Activated CD8-positive, alpha-beta memory T cell treated with anti-CD3 and anti-CD28 coated beads, Interleukin-2, amount 50 U/mL, for 48 hours (primary cell): ENCODE measurements around the gene TBXAS1.

Experiments
- DNase-seq: peaks from one replicate; pipeline ENCODE4 v3.0.0-alpha.2; 2020

The TBXAS1 gene

DNA sequence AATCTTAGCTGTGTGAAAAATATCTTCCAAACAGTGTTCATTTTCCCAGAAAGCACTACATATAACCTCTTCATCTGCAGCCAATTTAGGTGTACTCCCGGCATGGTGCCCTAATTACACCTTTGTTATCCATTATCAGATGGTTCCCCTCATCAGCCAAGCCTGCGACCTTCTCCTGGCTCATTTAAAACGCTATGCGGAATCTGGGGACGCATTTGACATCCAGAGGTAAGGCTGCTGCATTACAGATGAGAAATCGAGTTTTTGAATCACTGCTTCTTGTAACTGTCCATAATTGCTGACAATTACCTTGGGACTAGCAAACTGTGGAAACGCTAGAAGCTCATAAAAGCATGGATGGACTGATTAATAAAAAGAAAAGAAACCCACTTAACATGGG, 124.2 kb downstream of the TBXAS1 start:
- DNase-seq, result no peak

DNA sequence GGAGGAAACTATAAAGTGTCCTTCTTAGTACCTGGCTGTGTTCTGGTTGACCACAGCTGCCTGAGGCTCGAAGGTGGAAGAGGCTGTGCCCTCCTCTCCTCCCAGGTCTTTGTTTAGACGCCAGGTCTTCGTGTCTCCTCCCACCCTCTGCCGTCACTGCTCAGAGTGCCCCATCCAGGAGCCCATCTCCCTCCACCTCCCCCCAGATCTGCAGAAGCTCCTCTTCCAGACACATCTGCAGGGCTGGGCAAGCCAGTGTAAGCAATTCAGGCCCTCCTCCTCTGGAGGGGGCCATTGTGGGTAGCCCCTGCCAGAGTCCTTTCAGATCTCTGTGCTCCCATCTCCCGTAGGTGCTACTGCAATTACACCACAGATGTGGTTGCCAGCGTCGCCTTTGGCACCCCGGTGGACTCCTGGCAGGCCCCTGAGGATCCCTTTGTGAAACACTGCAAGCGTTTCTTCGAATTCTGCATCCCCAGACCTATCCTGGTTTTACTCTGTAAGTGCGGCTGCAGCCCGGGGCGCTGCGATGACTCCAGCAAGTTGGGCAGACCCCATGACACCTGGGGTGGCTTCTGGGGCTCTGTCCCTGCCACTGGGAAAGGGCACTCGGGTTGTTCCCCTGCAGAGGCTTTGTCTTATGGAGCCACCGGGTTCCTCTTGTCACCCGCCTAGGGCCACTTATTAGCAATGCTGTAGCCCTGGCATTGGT, 126.2 kb downstream of the TBXAS1 start:
- DNase-seq, result no peak

DNA sequence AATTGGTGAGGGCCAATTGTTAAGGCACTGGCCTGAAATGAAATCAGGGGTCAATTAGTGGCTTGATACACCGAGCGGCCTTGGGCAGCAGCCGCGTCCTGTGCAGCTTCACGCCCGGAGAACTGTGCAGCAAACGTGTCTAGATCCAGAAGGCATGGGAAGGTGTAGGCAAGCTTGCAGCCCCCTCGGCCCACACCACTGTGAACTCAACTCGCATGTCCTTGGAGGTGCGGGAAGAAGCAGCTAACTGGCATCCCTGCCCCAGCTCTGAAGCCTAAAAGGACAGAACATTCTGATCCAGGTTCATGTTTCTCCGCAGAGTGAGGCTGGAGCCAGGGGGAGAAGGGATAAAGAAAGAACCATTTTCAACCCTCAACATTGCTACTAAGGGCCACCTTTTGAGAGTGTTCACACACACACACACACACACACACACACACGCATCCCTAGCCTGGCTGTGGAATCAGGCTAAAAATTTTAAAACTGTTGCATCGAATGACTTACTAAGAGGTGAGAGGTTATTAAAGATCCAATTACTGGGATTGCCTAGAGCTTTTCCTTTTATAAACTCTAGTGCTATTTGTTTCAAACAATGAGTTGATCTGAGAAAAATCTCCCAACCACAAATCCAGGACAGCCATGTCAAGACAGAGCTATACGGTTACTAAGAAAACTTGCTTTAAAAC, 129.7 kb downstream of the TBXAS1 start:
- DNase-seq, result no peak

DNA sequence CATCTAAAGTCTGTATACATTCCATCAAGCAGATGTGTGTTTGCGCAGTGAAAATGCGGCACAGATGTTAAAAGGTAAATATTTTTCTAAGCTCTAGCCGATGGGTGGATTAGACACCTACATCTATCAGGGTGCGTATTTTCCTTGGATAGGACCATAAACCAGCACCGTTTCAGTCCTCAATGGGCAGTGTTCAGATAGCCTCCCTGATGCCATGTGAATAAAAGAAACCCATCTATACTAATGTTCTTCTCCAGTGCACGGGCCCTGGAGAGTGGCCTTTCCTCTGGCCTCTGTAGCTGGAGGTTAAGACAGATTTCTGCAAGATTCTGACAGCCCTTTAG, 130.2 kb downstream of the TBXAS1 start:
- DNase-seq, result no peak

DNA sequence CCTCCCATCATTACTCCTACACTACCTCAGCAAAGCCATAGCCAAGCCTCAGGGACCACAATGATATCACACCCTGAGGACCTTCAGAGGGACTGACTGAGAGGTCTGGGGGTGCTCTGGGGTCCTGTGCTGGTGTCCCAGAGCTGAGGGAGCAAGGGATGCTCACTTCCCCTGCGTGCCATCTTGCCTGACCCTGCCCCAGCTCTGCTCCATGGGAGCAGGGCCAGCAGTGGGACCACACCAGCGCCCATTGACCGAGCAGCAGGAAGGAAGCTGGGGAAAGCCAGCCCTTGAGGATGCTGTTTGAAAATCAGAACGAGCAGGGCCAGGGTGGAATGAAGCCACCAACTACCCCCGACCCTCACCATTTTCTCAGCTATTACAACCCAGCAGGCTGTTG, 130.7 kb downstream of the TBXAS1 start:
- no peak for DNase-seq

DNA sequence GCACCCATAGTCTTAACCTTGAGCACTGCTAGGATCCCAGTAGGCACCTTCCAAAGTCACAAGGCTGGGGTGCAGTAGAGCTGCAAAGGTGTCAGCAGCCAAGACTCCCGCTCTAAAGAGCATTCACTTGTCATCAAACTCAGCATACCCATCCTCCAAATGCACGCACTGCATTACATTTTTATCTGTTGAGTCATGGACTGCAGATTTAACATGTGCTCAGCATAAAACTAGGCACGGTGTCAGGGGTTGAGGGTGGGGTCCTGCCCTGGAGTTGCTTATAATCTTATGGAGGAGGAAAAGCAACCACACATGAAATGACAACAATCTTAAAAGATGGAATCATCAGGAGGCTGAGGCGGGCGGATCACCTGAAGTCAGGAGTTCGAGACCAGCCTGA, 131.1 kb downstream of the TBXAS1 start:
- DNase-seq, result no peak

DNA sequence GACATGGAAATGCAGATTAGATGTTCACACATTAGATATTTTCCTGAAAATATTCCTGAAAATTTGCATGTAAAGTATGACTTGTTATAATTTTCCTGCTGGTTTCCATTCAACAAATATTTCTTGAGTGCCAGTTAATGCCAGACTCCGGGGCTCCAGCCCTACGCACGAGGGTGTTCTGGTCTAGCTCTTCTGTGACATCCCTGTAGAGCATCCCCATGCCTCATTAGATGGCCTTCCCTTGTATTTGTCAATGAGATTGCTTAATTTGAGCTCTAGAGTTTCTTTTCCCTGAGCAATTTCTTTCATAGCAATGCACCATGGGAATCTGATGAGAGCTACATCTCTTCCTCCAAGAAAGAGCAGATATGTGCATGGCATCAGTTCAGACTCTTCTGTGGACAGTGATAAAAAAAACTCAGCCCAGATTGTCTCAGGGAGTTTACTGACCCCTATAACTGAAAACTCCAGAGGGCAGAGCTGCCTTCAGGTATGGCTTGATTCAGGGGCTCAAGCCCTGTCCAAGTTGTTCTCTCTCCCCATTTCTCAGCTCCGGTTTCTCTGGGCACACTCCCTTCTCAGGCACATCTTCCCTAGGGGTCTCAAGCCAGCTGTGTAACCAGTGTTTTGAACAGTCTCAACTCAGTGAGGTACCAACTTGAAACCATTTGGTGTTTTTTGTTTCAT, 137.0 kb downstream of the TBXAS1 start:
- DNase-seq, result no peak

DNA sequence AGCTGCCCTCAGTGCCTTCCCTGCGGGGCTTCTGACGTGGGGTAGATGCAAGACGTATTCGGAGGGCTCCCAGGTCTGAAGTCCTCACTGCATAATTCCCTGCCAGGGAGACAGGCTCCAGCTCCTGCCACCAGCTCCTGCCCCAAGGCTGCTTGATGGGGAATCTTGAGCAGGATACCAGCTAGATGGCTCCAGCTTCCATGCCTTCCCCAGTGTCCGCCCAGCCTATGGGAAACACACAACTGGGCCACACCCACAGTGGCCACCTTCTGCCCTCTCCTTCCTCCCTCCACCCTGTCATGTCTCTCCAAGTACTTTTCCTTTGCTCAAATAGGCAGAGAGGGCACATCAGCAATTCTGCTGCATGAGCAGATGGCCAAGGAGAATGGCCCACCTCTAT, 137.9 kb downstream of the TBXAS1 start:
- no peak for DNase-seq

DNA sequence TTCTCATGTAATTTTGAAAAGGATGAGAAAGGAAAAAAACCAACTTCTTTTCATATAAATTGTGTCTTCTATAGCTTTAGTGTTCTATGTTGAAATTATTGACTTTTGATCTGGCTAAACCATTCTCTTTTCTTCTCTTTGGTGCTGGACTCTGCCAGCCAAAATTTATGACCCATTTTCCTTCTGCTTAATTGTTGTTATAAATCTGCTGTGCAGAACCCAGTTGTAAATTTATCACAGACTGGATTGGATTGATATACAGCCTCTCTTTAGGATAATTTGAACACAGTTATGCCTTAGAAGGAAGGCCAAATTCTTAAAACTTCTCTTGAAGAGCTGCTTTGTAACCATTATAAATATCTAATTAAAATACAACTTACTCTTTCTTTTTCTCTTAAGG, 139.9 kb downstream of the TBXAS1 start:
- DNase-seq, result no peak

DNA sequence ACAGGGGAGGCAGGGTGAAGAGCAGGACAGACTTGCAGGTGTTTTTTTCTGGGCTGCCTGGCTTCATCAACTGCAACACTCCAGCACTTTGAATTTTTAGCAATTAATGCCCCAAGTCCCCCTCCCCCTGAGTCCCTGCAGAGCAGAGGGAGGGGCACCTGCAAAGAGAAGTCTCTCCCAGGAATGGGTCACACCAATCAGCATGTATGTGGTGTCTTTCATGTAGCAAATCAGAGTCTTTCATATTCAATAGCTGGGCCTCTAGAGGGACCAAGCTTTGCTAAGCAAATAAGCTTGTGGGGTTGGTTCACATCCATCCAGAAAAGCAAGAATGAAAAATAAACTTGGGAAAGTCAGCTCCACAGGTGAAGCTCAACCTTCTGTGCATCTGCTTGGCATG, 143.0 kb downstream of the TBXAS1 start:
- no peak for DNase-seq

DNA sequence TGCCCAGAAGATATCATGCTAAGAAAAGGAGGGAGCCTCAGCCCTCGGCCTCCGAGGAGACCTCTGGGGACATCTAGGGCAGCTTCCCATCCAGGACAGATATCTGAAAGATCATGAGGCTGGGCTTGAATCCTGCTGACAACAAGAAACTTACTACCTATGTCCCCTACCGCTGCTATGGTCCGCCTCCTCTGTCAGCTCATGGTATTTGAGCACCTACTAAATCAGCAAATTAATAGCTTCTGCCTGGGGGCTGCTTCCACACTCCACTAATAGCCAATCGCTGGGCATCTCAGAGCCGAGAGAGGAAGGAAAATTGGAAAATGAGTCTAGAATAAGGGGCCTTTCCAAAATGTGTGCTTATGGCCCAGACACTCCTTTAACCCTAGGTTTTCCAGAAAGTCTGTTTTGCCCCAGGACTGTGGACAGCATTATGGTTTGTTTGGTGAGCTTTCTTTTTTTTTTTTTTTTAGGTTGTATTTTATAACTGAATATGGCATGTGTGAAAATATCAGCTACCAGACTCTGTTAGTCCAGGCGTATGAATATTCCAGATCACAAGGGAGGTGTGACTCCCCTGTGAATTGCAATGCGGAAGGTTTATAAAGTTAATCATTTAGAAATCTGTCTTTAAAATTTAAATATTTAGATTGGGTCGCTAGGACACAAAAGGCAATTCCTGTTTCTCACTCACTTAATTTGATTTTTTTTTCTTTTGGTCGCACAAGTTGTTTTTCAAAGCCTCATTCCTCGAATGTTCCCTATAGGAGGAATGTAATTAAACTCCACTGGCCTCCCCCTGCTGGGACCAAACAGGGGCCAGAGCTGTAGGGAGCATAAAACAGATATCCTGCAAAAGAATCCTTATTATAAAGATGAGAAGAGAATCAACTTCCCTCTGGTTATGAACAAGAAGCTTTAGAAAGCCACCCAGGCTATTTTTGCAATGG, 144.3 kb downstream of the TBXAS1 start:
- DNase-seq, result no peak

DNA sequence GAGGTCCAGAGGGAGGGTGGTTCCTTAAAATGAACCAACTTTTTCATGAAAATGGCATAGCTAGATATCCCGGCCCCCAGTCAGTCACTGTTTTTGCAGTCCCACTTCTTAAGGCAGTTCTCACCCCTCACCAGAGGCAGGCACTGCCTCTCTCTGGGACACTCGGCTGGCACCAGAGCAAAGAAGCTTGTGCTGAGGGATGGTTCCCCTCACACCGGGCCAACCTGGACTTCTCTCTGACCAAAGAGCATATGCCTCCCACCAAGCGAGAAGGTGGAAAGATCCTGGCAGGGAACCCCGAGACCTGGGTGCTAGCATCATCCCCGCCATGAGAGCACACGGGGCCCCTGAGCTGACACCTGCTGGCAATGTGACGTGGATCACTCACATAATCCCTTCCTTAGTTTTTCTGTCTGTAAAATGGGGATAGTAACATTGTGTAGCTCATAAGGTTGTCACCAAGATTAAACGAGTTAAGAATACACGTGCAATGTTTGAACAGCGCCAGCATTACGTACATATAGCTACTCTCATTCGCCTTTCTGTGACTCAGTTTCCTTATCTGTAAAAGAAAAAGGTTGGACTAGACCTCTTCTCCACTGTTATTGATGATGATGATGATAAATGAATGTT, 145.2 kb downstream of the TBXAS1 start:
- DNase-seq, result no peak

DNA sequence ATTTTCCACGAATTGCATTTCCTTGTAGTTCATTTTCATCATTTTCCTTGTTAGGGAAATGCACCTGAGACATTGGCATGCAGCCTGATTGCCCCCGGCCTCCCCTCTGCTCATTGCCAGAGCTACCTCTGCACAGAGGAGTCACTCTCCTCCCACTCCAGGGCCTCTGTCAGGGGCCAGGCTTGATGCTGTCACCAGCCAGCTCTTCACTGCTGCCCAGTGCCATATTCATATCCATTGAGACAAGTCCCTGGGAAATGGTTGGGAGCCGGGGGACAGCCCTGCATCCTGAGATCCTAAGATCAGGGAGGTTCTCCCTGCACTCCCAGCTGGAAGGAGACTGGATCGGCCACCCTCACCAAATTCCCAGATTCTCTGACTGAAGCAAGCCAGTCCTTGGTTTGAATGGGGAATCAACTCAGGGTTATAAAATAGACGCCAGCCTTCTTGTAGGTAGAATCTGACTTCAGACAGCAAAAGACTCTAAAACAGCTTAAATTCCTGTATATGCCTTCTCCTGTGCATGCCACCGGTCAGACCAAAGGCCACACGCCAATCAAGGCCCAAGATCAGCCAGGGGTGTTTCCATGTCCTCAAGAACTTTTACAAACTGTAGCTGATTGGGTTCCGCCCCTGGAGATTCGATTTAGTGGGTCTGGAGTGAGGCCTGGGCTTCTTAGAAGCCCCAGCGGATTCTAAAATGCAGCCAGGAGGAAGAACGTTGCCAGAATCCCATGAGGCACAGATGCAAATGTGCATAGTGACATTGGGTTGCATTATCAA, 147.2 kb downstream of the TBXAS1 start:
- DNase-seq, result no peak

DNA sequence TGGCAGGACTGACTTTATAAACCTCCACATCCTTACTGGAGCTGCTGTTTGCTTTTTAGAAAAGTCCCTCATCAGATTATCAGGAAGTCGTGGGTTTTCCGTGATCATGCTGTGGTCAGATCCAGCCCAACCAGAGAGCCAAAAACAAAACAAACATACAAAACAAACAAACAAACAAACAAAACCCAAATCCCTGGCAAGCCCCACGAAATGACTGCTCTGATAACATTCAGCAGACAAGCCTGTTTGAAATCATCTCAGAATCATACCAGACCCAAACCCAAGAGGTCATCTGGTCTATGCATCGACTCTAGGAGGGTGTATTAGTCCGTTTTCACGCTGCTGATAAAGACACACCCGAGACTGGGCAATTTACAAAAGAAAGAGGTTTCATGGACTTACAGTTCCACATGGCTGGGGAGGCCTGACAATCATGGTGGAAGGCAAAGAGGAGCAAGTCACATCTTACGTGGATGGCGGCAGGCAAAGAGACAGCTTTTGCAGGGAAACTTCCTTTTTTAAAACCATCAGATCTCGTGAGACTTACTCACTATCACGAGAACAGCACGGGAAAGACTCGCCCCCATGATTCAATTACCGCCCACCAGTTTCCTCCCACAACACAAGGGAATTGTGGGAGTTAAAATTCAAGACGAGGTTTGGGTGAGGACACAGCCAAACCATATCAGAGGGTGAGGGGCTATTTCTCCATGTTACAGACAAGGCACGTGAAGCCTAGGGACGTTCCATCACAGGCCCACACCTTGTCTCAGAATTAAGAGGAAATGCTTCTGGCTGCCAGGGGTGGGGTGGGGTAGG, 148.0 kb downstream of the TBXAS1 start:
- no peak for DNase-seq

DNA sequence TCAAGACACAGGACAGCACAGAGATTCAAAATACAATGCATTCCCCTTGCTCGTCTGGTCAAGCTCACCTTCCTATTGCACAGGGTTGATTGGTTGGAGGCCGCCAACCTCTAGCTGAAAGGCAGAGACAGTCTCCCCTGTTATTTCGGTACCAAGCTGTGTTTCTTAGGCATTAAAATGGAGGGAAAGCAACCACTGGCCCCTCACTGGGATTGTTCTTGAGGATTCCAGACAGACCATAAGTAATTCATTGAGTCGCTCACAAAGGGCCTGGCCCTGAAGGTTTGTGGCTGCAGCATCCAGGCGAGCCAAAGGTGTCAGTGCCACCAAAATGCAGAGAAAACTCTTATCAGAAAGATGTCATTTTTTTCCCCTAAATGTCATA, 152.4 kb downstream of the TBXAS1 start:
- DNase-seq, result no peak

DNA sequence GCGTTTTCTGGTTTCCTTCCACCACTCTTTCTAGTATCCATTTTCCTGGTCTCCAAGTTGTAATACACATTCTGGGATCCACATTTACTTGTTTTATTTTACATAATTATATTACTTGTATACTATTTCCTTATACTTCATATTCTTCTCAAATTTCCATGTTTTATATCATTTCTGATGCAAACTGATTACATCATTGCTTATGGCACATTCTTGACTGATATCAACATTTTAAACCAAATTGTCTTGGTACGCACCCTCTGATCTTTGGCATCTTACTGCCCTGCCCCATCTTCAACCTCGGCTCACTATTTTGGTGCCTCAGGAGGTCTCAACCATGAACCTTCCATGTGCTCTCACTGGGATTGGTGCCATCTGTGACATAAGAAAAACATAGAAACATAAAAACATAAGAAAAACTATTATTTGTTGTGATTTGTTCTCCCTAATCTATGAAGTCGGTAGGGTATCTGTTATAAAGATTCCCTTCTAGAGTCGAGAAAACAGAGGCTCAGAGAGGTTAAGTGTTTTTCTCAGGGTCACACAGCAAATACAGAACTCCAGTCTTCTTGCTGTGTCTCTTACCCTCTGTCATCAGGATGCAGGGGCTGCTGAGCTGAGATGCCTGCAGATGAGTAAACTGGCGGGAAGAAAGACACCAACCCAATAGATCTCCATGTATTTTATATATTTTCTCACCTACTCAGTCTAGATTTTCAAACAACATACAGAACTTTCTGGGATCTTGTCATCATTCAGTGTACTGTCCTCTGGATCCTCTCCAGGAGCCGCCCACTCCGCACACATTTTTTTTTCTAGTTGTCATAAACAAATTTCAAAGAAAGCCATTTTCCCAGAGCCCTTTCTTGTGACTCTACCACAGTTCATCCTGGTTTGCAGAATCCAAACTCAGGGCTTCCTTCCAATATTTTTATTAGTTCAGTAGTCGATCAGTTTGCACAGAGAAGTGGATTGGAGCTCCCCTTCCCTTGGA, 154.2 kb downstream of the TBXAS1 start:
- DNase-seq, result no peak

DNA sequence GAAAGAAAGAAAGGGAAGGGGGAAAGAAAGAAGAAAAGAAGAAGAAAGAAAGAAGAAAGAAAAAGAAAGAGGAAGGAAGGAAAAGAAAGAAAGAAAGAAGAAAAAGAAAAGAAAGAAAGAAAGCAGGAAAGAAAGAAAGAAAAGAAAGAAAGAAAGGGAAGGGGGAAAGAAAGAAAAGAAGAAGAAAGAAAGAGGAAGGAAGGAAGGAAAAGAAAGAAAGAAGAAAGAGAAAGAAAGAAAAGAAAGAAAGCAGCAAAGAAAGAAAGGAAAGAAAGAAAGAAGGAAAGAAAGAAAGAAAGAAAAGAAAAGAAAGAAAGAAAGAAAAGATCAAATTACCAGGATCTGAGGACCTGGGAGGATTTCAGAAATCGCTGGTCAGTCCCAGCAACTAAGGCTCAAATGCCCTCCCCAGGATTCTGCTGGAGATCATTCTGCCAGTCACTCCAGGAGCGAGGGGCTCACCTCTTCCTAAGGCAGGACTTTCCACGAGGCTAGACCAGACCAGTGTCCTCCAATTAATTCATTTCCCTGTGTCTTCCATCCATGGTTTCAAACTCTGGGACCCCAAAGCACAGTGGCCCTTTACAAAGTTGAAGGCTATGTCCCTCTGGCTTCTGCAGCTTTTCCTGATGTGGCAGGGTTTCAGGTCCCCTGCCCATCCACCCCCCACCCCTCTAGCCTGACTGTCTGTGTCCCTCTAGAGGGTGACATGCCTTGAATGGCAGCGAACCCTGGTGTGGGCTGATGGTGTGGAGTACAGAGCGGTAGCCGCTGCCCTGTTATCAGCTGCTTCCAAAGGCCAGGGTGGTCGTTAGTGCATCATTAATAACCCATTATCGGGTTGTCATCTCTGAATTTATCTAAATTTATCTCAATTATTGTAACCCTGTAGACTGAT, 155.8 kb downstream of the TBXAS1 start:
- no peak for DNase-seq

DNA sequence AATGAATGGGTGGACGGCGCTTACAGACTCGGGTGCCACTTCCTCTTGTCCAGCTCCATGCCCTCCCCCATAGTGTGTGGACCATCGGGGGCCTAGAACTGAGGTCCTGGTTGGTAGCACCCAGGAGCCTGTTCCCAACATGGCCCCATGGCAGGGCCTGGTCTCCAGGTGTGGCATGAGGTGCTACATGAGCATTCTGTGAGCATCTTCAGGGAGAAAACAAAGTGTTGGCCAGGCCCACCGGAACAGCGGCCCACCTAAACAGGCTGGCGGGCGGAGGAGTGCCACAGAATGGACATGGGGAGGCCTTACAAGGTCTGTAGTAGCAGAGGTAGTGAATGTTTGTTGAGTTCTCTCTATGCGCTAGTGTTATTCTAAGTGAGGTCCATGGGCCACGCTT, 156.7 kb downstream of the TBXAS1 start:
- no peak for DNase-seq
